HG02943 (cell line): ENCODE data around the gene FOCAD.
A peak's percentile ranks its signal among the peaks of the same experiment; 100 is the strongest.

Experiments
- ATAC-seq: cut with Tn5 transposase; IDR thresholded peaks from one replicate; pipeline ENCODE4 v1.9.1; 2021; ENCODE audit warnings: mild to moderate bottlenecking, low read depth, moderate library complexity; ENCODE audit not compliant: unreplicated experiment

FOCAD gene

DNA sequence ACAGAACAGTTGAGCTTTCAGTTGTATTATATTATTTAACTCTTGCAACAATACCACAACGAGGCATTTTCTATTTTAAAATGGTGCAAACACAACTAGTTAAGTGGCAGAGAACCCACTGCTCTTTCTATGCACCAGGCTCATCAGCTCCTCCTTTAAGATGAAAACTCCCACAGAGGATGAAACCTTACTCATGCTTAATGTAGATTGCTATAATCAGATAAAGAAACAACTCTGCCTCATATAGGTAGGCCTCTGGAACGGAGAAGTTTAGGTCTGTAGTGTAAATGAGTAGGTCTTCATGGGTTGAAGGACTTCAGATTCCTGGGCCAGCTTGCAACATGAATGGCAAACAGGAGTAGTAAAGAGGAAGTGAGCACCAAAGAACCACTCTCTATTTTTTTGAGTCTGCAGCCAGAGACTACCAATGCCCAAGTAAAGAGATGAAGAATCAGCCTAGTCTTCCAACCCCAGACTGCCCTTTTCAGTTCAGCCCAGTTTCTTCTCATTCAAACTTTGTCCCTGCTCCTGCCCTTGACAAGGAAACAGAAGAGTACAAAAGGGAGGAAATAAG is 313.5 kb downstream of the FOCAD start:
- ATAC-seq = peak; percentile 60

DNA sequence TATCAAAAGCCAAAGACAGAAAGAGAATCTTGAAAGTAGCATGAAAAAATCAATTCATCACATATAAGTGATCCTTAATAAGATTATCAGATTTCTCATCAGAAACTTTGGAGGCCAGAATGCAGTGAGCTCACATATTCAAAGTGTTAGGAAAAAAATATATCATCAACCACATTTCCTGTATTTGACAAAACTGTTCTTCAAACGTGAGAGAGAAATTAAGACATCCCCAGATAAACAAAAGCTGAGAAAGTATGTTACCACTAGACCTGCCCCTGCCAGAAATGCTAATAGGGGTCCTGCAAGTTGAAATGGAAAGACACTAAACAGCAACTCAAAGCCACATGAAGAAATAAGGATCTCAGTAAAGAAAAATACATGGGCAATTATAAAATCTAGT is 317.5 kb downstream of the FOCAD start:
- ATAC-seq = no peak

DNA sequence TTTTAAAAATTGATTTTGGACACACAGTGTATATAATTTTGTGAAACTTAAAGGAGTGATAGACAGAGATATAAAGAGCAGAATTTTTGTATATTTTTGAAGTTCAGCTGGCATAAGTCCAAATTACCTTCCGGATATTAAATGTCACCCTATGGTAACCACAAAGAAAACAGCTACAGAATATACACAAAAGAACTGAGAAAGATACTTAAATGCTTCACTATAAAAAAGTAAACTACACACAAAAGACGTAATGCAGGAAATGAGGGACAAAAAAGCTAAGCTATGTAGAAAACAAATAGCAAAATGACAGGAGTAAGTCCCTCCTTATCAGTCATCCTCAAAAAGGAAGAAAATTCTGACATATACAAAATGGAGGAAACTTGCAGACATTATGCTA is 318.0 kb downstream of the FOCAD start:
- no peak for ATAC-seq

DNA sequence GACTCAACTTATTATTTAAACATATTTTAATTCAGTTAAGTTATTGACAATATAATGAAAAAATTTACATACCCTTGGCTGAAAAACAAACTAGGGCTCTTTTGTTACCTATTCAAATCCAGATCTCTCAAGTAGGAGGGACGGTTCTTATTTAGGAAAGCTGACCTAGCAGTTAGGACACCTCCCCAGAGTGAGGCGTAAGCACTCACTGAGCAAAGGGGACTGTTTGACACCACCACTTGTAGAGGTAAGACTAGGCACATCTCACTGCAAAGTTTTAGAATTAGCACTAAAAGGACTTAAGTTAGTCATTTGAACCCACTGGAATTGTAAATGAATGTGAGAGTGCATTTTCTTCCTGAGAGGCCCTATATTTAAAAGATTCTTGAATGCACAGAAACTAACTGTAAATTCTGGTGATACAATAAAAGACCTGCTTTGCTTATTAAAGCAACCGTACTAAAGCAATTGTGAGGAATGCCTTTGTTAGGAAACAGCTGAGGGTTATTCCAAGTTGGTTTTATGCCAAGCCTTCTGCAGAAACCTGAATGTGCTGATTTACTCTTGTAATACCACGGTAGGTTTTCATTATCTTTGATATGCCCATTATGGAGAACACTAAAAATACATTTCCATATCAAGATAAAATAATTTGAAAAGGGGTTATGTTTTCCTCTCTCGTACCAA is 331.2 kb downstream of the FOCAD start:
- no peak for ATAC-seq

DNA sequence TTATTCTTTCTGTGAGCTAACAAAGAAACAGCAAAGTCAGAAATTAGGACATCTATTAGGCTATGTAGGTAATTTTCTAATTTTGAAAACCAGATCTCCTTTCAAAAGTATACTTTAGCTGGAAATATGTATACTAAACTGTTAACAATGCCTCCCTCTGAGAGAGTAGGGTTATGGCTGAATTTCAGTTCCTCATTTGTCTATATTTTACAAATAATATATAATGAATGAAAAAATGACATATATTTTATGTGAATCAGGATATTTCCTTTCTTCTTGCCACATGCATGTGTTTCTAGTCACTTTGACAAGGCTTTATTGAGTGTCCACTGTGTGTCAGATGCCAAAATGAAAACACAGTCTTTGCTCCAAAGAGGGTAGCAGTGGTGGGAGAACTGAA is 331.9 kb downstream of the FOCAD start:
- no peak for ATAC-seq

DNA sequence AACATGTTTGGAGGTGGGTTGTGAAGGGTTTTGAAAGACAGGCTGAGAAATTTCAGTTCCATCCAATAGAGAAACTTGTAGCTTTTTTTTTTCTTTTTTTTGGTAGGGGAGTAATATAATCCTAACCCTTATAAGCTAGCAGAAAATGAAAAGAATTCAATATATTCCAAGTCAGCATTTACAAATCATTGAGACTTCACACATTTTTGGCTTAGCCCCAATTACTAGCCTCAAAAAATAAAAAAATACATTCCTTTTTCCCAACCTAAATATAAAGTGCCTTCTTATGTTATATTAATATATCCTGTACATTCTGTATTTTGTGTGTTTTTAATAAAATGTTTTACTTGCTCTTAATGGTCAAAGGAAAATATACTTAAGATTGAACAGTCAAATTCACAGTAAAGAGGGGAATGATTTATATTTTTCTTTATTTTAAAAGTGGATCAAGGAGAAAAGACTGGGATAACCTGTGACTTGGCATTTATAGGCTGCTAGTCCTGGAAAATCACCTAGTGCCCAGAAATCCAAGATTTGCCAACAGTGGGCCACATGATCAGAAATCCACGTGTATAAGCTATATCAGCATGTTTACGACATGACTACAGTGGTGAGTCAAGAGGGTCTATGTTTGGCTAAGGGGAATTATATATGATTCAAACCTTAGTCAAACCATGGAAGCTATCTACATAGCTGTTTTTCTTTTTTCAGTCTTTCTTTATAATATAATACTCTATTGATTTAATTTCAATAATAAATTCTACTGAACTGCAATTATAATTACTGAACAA is 332.8 kb downstream of the FOCAD start:
- ATAC-seq = no peak

DNA sequence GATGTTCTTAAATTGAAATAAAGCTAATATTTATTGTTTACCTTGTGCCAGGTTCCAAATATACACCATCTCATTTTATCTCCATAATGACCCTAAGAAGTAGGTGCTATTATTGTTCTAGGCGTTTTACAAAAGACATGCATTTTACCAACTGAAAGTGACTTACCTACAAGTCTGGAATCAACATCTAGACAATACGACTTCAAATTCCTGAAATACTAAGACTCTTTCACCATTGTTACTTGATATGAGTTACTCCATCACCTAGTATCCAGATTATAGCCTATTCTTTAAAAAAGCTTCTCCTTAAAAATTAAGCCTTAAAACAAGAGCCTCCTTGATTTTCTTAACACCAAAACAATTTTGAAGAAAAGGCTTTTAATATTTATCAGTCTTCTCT is 334.1 kb downstream of the FOCAD start:
- ATAC-seq = no peak

DNA sequence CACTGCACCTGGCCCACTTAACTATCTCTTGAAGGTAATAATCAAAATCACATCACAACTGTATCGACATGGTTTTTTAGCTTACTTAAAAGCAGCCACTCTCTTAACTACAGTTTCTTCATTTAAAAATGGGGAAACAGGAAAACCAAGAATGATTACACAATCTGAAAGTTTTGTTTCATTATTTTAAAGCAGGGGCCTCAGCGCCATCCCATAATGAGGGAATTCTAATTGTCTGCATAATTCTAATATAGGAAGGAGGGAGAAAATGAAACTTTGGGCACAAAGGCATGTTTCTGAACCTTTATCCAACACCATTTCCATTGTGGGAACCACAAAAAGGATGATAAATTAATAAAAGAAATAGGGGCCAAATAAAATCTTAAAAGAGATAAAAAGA is 339.8 kb downstream of the FOCAD start:
- no peak for ATAC-seq

DNA sequence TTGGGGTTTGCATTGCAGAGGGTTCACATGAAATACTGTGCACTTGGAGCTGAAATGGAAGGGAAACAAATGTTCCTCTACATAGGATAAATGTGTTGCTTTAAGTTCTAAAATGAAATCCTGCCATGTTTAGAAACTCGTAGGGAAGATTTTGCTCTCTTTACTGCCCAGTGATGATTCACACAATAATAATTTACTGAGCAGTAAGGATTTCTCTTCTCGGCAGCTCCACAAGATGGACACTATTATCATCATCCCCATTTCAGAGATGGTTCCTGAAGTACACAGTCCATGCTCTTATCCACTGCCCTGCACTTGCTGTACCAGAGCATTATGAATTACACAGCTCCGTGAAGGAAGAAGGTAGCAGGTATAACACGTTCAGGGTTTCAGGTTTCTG is 343.2 kb downstream of the FOCAD start:
- no peak for ATAC-seq

DNA sequence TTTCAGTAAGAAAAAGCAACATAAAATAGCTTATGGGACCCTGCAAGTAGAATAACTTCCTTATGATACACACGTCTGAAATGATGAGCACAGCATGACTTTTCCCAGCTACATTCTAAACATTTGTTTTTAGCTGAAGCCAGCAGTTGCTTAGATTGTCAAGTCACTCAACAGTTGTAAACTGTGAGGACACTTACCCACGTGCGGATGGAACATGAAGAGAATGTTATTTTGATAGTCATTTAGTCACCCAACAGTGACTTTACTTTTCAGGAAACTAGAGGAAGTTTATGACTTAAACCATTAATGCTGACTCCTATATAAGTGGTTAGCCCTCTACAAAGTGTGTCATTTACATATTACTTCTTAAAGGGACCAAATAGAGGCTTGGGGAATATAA is 344.4 kb downstream of the FOCAD start:
- ATAC-seq = no peak

DNA sequence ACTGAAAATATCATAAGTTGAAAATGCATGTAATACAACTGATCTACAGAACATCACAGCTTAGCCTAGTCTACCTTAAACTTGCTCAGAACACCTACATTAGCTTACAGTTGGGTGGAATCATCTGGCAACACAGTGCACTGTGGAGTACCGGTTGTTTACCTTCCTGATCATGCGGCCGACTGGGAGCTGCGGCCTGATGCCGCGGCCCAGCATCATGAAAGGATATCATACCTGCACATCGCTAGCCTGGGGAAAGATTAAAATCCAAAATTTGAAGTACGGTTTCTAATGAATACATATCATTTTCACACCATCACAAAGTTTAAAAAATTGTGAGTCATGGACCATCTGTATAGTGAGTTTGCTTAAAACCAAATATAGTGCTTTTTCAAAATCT is 345.6 kb downstream of the FOCAD start:
- no peak for ATAC-seq

DNA sequence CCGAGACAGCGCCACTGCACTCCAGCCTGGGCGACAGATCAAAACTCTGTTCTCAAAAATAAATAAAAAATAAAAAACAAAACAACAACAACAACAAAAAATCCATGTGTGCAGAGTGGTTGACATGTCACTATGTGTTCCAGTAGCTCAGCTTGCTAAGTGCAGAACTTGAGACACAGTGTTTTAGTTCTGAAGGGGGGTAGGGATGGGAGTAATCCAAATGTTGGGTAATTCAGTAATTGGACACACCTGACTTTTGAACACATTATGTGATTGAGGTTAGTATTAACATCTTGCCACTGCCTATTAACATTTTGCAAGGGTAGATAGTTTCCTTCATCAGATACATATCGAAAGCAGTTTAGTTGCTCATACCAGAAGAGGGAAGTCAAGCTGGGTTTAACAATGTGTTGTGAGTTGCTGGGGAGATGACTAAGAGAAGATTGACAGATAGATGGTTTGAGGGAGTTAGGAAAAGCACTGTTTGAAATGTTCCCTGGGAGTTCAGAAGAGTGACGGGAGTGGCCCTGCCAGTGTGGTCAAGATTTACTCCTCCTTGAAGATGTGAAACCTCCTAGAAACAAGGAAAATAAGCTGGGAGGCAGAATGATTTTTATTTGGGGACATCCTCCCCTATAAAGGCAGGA is 346.5 kb downstream of the FOCAD start:
- peak; percentile 73 for ATAC-seq

DNA sequence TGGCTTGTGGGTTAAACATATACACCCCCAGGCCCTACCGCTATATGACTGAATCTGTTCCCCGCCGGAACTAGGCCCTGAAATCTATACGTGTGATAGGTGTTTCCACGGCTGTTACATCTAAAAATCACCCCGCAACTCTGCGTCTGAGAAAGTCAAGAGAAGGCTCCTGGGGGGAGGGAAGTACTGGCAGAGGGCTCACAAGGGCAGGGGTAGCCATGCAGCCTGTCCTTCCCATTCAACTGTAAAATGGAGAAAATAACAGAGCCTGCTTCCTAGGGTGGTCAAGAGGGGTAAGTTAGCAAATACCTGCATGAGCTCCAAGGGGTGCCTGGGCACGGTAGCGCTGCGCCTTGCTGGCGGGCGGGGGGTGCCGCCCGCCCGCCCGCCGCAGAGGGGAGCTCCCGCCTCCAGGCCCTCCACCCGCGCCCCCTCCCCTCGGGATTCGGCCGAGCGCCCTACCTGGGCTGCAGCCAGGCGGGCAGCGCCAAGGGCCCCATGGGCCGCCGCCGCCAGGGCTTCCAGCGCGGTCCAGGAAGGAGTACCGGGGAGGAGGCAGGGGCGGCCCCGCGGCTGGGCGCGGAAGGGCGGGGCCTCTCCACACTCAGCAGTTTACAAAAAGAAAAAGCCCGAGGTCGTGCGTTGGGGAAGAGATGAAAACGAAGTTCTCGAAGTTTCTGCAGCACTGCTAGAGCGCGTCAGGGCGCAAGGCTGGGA is 347.2 kb downstream of the FOCAD start, which contains the start of gene HACD4:
Gene HACD4, minus strand, starts transcription at position 550 of the 717 bp plus-strand sequence. Its CDS starts 50 bp downstream, at position 500.
- peak; percentile 55 for ATAC-seq

DNA sequence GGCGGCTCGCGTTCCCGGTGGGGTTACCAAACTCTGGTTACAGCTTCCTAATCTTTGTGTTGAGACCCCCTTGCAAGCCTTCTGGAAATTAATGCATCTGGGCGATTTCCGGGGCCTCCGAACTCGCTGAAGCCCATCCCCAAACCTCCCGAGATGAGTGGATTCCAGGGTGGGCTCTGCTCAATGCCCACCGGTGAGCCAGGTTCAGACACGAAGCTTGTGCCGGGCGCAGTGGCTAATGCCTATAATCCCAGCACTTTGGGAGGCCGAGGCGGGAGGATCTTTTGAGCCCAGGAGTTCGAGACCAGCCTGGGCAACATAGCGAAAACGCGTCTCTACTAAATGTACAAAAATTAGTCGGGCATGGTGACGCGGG is 347.7 kb downstream of the FOCAD start:
- ATAC-seq = no peak

DNA sequence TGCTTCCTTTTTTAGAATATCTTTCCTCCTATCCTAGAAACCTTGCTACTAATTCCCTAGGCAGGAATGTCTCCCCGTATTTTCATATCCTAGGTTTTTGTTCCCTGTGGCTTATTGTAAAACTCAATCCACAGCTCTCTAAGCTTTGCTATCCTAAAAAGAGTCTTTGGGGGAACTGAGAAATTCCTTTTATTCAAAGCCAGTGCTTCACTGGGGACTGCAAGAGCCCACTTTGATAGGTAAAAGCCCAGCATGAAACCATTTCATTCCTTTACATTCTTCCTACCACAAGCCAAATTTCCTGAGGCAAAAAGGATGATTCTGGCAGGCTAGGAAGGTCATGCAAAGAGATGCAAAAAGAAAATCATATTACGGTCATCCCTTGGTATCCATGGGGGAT is 353.2 kb downstream of the FOCAD start:
- no peak for ATAC-seq

DNA sequence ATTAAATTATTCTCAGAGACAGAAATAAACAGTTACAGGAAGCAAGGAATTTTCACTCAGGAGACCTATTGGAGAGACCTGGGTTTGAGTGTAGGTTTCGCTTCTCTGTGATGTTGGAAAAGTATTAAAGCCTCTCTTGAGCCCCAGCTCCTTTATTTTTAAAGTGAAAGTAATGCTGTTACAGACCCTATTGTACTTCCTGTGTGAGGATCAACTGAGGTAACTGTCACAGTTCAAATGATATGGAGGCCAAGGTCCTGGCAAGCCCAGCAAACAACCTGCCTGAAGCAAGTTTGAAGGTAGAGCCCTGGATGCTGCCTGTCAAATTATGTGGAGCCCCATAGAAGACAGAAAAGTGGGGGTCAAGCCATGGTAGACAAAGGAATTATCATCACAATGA is 355.2 kb downstream of the FOCAD start:
- no peak for ATAC-seq

DNA sequence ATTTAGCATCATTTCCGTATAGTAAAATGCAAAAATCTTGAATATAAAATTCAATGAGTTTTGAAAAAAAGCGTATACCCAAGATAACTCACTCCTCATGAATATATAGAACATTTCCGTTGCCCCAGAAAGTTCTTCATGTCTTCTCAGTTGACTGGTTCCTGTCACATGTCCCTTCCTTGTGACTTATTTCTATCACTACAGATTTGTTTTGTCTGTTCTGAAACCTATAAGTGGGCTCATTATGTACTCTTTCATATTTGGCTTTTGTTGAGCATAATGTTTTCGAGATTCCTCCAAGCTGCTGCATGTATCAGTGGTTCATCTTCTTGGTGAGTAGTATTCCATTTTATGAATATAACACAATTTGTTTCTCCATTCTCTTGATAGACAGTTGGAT is 358.4 kb downstream of the FOCAD start:
- ATAC-seq = no peak

DNA sequence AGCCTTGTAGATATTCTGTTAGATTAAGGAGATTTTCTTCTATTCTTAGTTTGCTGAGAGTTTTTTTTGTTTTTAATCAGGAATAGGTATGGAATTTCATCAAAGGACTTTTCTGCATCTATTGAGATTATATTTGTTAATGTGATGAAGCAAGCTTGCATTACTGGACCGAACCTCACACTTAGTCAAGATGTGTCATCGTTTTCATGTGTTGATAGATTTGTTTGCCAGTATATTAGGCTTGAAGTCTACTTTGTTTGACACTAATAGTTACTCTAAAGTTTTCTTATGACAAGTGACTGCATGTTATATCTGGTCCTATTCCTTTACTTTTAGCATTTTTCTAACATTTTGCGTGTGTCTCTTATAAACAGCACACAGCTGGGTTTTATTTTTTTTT is 359.8 kb downstream of the FOCAD start:
- ATAC-seq = no peak
